Muscle of back (tissue), 11 donors: Measurements from ENCODE around the gene FBH1. TPM values are rescaled to one million over a fixed set of nuclear protein-coding genes. Genes with fewer than 3 reads are reported as not detected.
A peak's percentile ranks its signal among the peaks of the same experiment; 100 is the strongest.
"Not testable (repeated sequence)": the region's sequence is repeated elsewhere in the genome, so short reads cannot be mapped to it uniquely, and the experiment has no call there.

Experiments used
- DNase-seq, 3 donors: peaks; one replicate each; pipeline versions ENCODE4 v3.0.0 to v3.0.0-alpha.2; 2013
- polyA plus RNA-seq, 10 donors: library from polyadenylated mRNA; unstranded; fragments of 120-200 nt; gene quantifications; one replicate each; pipeline ENCODE4 v1.2.1, GENCODE V29; 2013; ENCODE audit not compliant: insufficient read length in 10 of 10

Gene FBH1
- polyA plus RNA-seq, 10 donors, result 40.1 to 59.4 (median 46.8) TPM

GRCh38 chr10:5902511-5903274, 12.7 kb downstream of the FBH1 start:
- no peak for DNase-seq

DNA sequence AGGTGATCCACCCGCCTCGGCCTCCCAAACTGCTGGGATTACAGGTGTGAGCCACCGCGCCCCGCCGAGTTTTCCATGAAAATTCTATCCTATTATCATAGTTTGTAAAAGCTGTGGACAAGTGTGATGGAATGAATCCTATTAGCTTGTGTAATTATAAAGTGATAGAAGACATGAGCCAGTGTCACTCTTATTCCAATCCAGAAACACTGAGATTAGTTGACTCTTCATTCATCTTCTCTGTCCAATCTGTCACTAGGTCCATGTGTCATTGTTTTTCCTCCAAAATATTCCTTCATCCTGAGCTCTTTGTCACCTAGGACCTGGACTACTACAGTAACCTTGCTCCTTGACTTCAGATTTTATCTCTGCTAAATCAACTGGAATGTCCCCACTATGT, 13.5 kb downstream of the FBH1 start:
- no peak for DNase-seq

- DNase-seq, result no peak
Measured at GRCh38 chr10:5904227-5904626, 14.2 kb downstream of the FBH1 start.

DNA sequence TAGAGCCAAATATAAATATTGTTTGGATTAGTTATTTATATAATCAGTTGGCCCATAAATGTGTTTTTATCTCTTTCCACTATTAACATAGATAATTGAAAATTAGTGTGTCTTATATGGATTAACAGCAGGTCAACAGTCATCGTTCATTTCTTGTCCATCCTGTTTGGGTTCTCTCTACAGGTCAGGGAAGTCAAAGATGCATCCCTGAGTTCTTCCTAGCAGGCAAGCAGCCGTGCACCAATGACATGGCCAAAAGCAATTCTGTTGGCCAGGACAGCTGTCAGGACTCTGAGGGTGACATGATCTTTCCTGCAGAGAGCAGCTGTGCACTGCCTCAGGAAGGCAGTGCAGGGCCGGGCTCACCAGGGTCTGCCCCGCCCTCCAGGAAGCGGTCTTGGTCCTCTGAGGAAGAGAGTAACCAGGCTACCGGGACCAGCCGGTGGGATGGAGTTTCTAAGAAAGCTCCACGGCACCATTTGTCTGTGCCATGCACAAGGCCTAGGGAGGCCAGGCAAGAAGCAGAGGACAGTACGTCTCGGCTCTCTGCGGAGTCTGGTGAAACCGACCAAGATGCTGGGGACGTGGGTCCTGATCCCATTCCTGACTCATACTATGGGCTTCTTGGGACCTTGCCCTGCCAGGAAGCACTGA, 15.9 kb downstream of the FBH1 start:
- DNase-seq, result peak; percentile 36 to 53 (median 45)

DNA sequence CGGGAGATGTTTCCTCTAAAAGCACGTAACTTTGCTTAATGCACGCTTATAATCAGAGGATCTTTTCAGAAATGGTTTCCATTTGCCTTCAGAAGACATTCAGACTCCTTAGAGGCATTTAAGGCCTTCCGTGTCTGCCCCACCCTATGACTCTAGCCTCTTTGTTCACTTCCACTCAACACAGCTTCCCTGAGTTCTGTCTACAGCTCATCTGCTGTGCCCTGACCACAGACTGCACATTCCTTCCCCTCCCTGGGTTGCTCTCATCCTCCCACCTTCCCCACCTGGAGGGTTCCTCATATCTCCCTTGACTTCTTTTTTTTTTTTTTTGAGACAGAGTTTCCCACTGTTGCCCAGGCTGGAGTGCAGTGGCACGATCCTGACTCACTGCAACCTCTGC, 16.6 kb downstream of the FBH1 start:
- no peak for DNase-seq

DNA sequence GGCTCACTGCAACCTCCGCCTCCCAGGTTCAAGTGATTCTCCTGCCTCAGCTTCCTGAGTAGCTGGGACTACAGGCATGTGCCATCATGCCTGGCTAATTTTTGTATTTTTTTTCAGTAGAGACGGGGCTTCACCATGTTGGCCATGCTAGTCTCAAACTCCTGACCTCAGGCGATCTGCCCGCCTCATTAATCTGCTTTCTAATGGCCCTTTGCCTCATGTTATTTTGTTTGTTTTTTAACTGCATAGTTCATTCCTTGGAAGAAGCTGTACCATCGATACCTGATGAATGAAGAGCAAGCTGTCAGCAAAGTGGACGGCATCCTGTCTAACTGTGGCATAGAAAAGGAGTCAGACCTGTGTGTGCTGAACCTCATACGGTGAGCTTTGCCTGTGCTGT, 18.6 kb downstream of the FBH1 start:
- not testable (repeated sequence) for DNase-seq

DNA sequence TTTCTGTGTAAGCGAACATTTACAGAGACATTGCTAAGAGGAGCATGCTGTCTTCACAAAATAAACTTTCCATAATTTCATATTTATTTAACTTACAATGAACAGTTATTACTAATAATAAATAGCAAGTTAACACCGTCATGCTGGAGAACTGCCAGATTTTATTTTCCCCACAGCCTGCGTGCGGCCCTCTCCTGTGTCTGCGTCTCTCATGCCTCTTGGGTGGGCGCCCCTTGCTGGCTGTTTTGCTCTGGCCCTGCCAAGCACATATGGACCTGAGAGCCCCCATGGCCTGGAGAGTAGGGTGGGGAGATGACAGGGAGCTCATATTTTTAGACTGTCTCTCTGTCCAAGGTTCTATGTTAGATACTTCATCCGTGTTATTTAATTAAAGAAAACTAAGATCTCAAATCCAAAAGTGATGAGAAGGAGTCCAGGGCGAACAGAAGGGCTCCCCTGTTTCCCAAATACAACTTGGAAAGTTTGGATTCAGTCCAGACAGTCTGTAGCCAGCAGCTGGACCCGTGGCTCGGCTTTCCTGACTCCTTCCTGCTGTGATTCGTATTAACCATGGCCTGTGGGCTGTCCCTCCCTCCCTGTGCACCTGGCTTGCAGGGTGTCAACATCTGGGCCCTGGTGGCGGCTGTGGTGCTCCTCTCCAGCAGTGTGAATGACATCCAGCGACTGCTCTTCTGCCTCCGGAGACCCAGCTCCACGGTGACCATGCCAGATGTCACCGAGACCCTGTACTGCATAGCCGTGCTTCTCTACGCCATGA, 20.5 kb downstream of the FBH1 start:
- peak in 2 of 3 donors; percentile 20 to 50 for DNase-seq

DNA sequence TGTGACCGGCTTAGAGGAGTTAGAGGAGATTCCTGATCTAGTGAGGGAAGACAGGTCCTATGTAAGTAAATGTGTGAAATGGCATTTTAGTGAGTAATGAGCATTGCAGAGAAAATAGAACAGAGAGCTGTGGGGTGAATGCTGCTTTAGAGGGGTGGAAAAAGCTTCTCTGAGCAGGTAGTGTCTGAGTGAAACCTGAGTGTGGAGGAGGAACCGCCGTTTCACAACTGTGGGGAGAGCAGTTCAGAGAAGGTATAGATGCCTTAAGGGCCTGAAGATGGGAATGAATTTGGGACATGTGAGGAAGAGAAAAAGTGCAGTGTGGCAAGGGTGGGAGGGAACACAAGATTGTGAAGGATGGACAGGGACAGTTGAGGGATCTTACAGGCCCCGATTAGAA, 21.6 kb downstream of the FBH1 start:
- DNase-seq, result no peak

GRCh38 chr10:5913736-5914135, 23.7 kb downstream of the FBH1 start:
- no peak for DNase-seq

GRCh38 chr10:5915451-5915850, 25.4 kb downstream of the FBH1 start:
- DNase-seq, result no peak

- no peak for DNase-seq
Measured at GRCh38 chr10:5917305-5917704, 27.3 kb downstream of the FBH1 start.

GRCh38 chr10:5918763-5919162, 28.7 kb downstream of the FBH1 start:
- no peak for DNase-seq

GRCh38 chr10:5919568-5919967, 29.5 kb downstream of the FBH1 start:
- DNase-seq, result no peak

- no peak for DNase-seq
Measured at GRCh38 chr10:5921746-5922145, 31.7 kb downstream of the FBH1 start.

DNA sequence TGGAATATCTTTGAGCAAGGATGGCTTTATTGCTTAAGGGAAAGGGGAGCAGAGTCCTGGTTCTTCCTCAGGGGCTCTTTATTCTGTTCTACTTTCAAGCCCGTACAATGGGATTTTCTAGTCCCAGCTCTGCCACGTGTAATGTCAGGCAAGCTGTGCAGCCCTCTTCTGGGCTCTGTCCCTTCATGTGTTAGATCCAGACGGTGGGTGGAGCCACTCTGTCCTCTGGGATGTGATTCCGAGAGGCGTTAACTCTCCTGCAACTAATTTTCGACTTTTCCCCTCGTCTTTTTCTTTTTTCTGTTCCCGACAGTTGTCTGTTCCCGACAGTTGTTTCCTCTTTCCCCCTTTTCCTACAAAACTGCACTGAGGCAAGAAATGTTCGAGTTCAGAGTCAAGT, 34.8 kb downstream of the FBH1 start:
- no peak for DNase-seq

DNA sequence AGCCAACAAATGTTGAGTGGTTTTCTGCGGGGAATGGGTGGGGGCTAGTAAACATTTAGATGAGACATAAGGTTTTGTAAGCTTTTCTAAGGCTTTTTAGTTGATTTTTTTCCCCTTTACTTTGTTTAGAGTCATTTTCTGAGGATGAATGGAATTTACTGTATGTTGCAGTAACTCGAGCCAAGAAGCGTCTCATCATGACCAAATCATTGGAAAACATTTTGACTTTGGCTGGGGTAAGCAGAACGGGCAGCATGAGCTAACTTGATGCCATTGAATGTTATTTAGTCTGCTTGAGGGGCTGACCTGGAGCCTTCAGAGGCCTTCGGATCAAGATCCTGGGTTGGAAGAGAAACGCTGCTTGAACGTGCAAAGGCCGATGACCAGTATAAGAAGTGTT, 37.3 kb downstream of the FBH1 start:
- peak; percentile 46 to 73 (median 59) for DNase-seq

GRCh38 chr10:5929442-5929841, 39.4 kb downstream of the FBH1 start:
- DNase-seq, result no peak

GRCh38 chr10:5930272-5930671, 40.2 kb downstream of the FBH1 start:
- DNase-seq, result no peak

- no peak for DNase-seq
Measured at GRCh38 chr10:5932345-5932744, 42.3 kb downstream of the FBH1 start.

- DNase-seq, result no peak
Measured at GRCh38 chr10:5933909-5934546, 44.0 kb downstream of the FBH1 start.

DNA sequence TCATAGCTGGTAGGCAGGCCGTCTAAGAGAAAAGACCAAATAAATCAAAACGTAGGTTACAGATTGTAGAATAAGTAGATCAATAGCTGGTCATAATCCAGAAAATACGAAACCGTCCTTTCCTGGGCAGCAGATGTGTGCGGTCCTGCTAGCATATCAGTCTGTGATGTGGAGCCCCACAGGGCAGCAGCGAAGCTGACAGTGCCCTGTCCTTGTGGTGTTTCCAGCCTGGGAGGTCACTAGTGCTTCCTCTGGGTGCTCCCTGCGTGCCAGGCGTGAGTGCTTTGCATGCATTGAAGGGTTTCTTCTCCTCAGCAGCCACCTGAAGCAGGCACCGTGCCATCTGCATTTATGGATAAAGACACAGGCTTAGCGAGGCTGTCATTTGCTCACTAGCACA, 45.6 kb downstream of the FBH1 start:
- DNase-seq, result no peak

DNA sequence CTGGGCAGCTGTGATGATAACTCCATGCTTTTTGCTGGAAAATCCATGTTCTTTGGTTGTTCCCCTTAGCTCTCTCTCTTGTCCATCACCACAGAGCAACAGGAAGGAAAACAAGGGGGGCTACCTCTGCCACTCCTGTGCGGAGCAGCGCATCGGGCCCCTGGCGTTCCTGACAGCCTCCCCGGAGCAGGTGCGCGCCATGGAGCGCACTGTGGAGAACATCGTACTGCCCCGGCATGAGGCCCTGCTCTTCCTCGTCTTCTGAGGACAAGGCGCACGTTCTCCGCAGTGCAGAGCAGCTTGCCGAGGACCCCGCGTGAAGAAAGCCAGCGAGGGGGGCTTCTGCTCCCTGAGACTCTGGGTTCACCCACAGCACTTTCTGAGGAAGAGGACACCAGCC, 47.0 kb downstream of the FBH1 start:
- DNase-seq, result no peak
